H9 (cell line): ENCODE measurements around the gene GFPT2. TPM values are rescaled to one million over a fixed set of nuclear protein-coding genes. Genes with fewer than 3 reads are reported as not detected.

Experiments used
- DNase-seq: peaks from one replicate; pipeline ENCODE4 v3.0.0-alpha.2; 2017
- H2AFZ ChIP-seq: one replicate; pipeline ENCODE4 v1.6.1; 2013; ENCODE audit warnings: mild to moderate bottlenecking, low read length, control low read depth, moderate library complexity
- H2AK5ac ChIP-seq: 2 replicates; pipeline ENCODE4 v1.6.1; 2013; ENCODE audit warnings: low read length, control low read depth, mixed read lengths; ENCODE audit not compliant: insufficient read length
- H2BK120ac ChIP-seq: one replicate; pipeline ENCODE4 v1.6.1; 2013; ENCODE audit warnings: low read depth, mild to moderate bottlenecking, low read length, control low read depth, inconsistent platforms; ENCODE audit not compliant: poor library complexity, severe bottlenecking
- H2BK12ac ChIP-seq: 2 replicates; pipeline ENCODE4 v1.6.1; 2013; ENCODE audit warnings: low read length, control low read depth, mixed read lengths, low read depth; ENCODE audit not compliant: insufficient read length
- H2BK15ac ChIP-seq: 2 replicates; pipeline ENCODE4 v1.6.1; 2013; ENCODE audit warnings: low read depth, low read length, control low read depth
- H2BK20ac ChIP-seq: one replicate; pipeline ENCODE4 v1.6.1; 2013; ENCODE audit warnings: low read depth, mild to moderate bottlenecking, low read length, control low read depth, inconsistent platforms; ENCODE audit not compliant: poor library complexity, severe bottlenecking
- H2BK5ac ChIP-seq: 2 replicates; pipeline ENCODE4 v1.6.1; 2013; ENCODE audit warnings: low read length, control low read depth, mixed read lengths; ENCODE audit not compliant: insufficient read length
- H3K14ac ChIP-seq: 2 replicates; pipeline ENCODE4 v1.6.1; 2013; ENCODE audit warnings: low read length, control low read depth; ENCODE audit not compliant: insufficient read depth
- H3K18ac ChIP-seq: 2 replicates; pipeline ENCODE4 v1.6.1; 2013; ENCODE audit warnings: low read depth, mild to moderate bottlenecking, mixed read lengths, low read length, control low read depth; ENCODE audit not compliant: insufficient read length
- H3K23ac ChIP-seq: 2 replicates; pipeline ENCODE4 v1.6.1; 2013; ENCODE audit warnings: low read length, control low read depth, mixed read lengths, low read depth; ENCODE audit not compliant: insufficient read length
- H3K23me2 ChIP-seq: 2 replicates; pipeline ENCODE4 v1.6.1; 2013; ENCODE audit warnings: low read depth, mild to moderate bottlenecking, mixed read lengths, low read length, control low read depth; ENCODE audit not compliant: insufficient read length, poor library complexity, severe bottlenecking
- H3K27ac ChIP-seq: 2 replicates; pipeline ENCODE4 v1.5.1; 2013; ENCODE audit warnings: low read length, control low read depth, mixed read lengths, low read depth; ENCODE audit not compliant: insufficient read length
- H3K27me3 ChIP-seq: 2 replicates; pipeline ENCODE4 v1.6.1; 2013; ENCODE audit warnings: low read length, control low read depth, inconsistent platforms; ENCODE audit not compliant: insufficient read depth
- H3K4ac ChIP-seq: 2 replicates; pipeline ENCODE4 v1.6.1; 2013; ENCODE audit warnings: low read depth, mild to moderate bottlenecking, control low read depth, inconsistent platforms, low read length, moderate library complexity
- H3K4me1 ChIP-seq: 2 replicates; pipeline ENCODE4 v1.6.1; 2013; ENCODE audit warnings: low read length, control low read depth, inconsistent platforms; ENCODE audit not compliant: insufficient read depth
- H3K4me2 ChIP-seq: 2 replicates; pipeline ENCODE4 v1.6.1; 2013; ENCODE audit warnings: low read length, control low read depth, mixed read lengths; ENCODE audit not compliant: insufficient read length, insufficient read depth
- H3K56ac ChIP-seq: 2 replicates; pipeline ENCODE4 v1.6.1; 2013; ENCODE audit warnings: low read depth, mild to moderate bottlenecking, mixed read lengths, low read length, control low read depth; ENCODE audit not compliant: insufficient read length
- H3K79me1 ChIP-seq: 2 replicates; pipeline ENCODE4 v1.6.1; 2013; ENCODE audit warnings: low read depth, mild to moderate bottlenecking, moderate library complexity, low read length, control low read depth, inconsistent platforms; ENCODE audit not compliant: insufficient read depth, poor library complexity, severe bottlenecking
- H3K79me2 ChIP-seq: 2 replicates; pipeline ENCODE4 v1.6.1; 2013; ENCODE audit warnings: low read length, control low read depth, inconsistent platforms; ENCODE audit not compliant: insufficient read depth
- H3K9ac ChIP-seq: 2 replicates; pipeline ENCODE4 v1.6.1; 2013; ENCODE audit warnings: low read length, control low read depth, mixed read lengths; ENCODE audit not compliant: insufficient read length; ENCODE audit errors: extremely low read depth
- H3K9me3 ChIP-seq: one replicate; pipeline ENCODE4 v1.6.1; 2013; ENCODE audit warnings: low read depth, low read length, inconsistent platforms; ENCODE audit not compliant: control insufficient read depth
- H3T11ph ChIP-seq: one replicate; pipeline ENCODE4 v1.6.1; 2013; ENCODE audit warnings: mild to moderate bottlenecking, low read length, control low read depth, inconsistent platforms
- H4K20me1 ChIP-seq: one replicate; pipeline ENCODE4 v1.6.1; 2013; ENCODE audit not compliant: control insufficient read depth, insufficient read length, insufficient read depth
- H4K5ac ChIP-seq: 2 replicates; pipeline ENCODE4 v1.6.1; 2013; ENCODE audit warnings: low read depth, mild to moderate bottlenecking, mixed read lengths, low read length, control low read depth; ENCODE audit not compliant: insufficient read length
- H4K8ac ChIP-seq: replicated peaks from 2 replicates; pipeline ENCODE4 v1.6.1; 2013; ENCODE audit warnings: low read length, control low read depth, mixed read lengths, low read depth; ENCODE audit not compliant: insufficient read length
- H4K91ac ChIP-seq: 2 replicates; pipeline ENCODE4 v1.6.1; 2013; ENCODE audit warnings: low read depth, mild to moderate bottlenecking, moderate library complexity, mixed read lengths, low read length, control low read depth; ENCODE audit not compliant: insufficient read length
- H3K27ac Mint-ChIP-seq, 3 experiments: 2 replicates in 2 of 3; 3 replicates in 1 of 3; pipeline ENCODE4 v1.8.0; 2020 to 2021; ENCODE audit warnings: mixed read lengths in 3 of 3, mild to moderate bottlenecking in 1 of 3, moderate library complexity in 1 of 3
- H3K27me3 Mint-ChIP-seq: 2 replicates; pipeline ENCODE4 v1.8.0; 2021; ENCODE audit warnings: low read depth, mild to moderate bottlenecking, moderate library complexity, mixed read lengths
- H3K36me3 Mint-ChIP-seq, 3 experiments: 2 replicates in 2 of 3; 3 replicates in 1 of 3; pipeline ENCODE4 v1.8.0; 2020 to 2021; ENCODE audit warnings: low read depth in 3 of 3, mixed read lengths in 3 of 3; ENCODE audit not compliant: insufficient read depth in 1 of 3
- H3K4me1 Mint-ChIP-seq, 2 experiments: 2 replicates each; pipeline ENCODE4 v1.8.0; 2020; ENCODE audit warnings: mixed read lengths in 2 of 2
- H3K4me3 Mint-ChIP-seq, 2 experiments: 2 replicates in 1 of 2; 3 replicates in 1 of 2; pipeline ENCODE4 v1.8.0; 2020 to 2021; ENCODE audit warnings: mild to moderate bottlenecking in 2 of 2, mixed read lengths in 2 of 2, moderate library complexity in 1 of 2
- H3K9me3 Mint-ChIP-seq, 2 experiments: 2 replicates in 1 of 2; 3 replicates in 1 of 2; pipeline ENCODE4 v1.8.0; 2020; ENCODE audit warnings: mild to moderate bottlenecking in 2 of 2, mixed read lengths in 2 of 2, moderate library complexity in 1 of 2
- WGBS: extraction: QIAGEN DNeasy Blood & Tissue Kit; methylation state at CpG from one replicate; pipeline ENCODE4 v1.1.7; 2013; ENCODE audit warnings: missing lambda C conversion rate, low lambda C conversion rate, mixed read lengths; ENCODE audit not compliant: insufficient read length; ENCODE audit errors: extremely low coverage; 5-methylcytosine and 5-hydroxymethylcytosine counted together
- total RNA-seq: library from RNA; stranded (reverse); gene quantifications from 2 replicates; pipeline ENCODE4 v1.2.1, GENCODE V29; 2021
- TF ChIP-seq, protein P1 (sequence below): fragments of 200-600 bp; sonication (generic); conservative IDR thresholded peaks from 3 replicates; pipeline ENCODE4 v1.8.0; 2021; ENCODE audit warnings: antibody characterized with exemption, mild to moderate bottlenecking

Gene GFPT2
- total RNA-seq, 1 experiment from 2014 or later: 89.8 TPM

DNA sequence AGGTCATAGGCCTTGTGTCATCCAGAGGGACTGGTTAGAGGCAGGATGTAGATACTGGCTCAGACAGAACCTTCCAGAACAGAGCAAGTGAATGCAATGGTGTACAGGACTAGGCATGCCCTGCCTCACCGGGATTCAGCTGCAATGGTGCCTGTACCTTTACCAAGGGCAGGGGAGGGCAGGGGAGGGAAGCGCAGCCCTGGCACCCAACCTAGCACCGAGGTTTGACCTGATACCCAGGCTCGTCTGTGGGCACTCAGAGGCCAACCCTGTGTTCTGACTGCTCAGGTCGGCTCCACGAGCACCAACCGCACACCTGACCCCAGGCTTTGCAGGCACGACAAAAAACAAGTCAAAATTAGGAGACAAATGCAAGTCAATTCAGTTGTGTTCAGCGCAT, 47.3 kb upstream of the GFPT2 start:
- no peaks in the 10 kb centered on the region for H4K20me1 ChIP-seq
- H2BK12ac ChIP-seq: no peak overlapping the region
- H3T11ph ChIP-seq: no peak overlapping the region
- no peak overlapping the region for H4K8ac ChIP-seq
- H2BK120ac ChIP-seq: no peak overlapping the region
- no peak overlapping the region for H4K91ac ChIP-seq
- H3K18ac ChIP-seq: no peak overlapping the region
- H3K4me2 ChIP-seq: no peak overlapping the region
- no peak overlapping the region for H3K56ac ChIP-seq
- H3K4me1 ChIP-seq: no peaks in the 10 kb centered on the region
- Mint-ChIP-seq H3K27me3 (peaks cover 4% of the 10 kb centered on the region), H3K4me1 (no peaks in the 10 kb centered on the region), H3K36me3 (peaks cover 0 to 12% (median 0%) of the 10 kb centered on the region in 3 experiments; a peak in 2 of 7 replicates), H3K27ac (no peak overlapping the region; a peak in 1 of 7 replicates), H3K9me3 (peaks cover 12 to 13% of the 10 kb centered on the region in 2 experiments; a peak in 4 of 5 replicates), H3K4me3 (no peak overlapping the region)
- no peak overlapping the region for H2AFZ ChIP-seq
- no CpG with 5 or more reads among the region's 9 CpGs for WGBS
- no peak overlapping the region for H3K4ac ChIP-seq
- TF ChIP-seq, protein P1, sequence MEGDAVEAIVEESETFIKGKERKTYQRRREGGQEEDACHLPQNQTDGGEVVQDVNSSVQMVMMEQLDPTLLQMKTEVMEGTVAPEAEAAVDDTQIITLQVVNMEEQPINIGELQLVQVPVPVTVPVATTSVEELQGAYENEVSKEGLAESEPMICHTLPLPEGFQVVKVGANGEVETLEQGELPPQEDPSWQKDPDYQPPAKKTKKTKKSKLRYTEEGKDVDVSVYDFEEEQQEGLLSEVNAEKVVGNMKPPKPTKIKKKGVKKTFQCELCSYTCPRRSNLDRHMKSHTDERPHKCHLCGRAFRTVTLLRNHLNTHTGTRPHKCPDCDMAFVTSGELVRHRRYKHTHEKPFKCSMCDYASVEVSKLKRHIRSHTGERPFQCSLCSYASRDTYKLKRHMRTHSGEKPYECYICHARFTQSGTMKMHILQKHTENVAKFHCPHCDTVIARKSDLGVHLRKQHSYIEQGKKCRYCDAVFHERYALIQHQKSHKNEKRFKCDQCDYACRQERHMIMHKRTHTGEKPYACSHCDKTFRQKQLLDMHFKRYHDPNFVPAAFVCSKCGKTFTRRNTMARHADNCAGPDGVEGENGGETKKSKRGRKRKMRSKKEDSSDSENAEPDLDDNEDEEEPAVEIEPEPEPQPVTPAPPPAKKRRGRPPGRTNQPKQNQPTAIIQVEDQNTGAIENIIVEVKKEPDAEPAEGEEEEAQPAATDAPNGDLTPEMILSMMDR: no peak
- no peak overlapping the region for H2BK15ac ChIP-seq
- H4K5ac ChIP-seq: no peak overlapping the region
- no peak overlapping the region for H3K23ac ChIP-seq
- no peaks in the 10 kb centered on the region for H3K27me3 ChIP-seq
- no peak overlapping the region for H3K9ac ChIP-seq
- no peak overlapping the region for H3K14ac ChIP-seq
- H2BK5ac ChIP-seq: no peak overlapping the region
- no peaks in the 10 kb centered on the region for H3K79me2 ChIP-seq
- H2AK5ac ChIP-seq: no peak overlapping the region
- no peak overlapping the region for H3K27ac ChIP-seq
- no peaks in the 10 kb centered on the region for H3K79me1 ChIP-seq
- H2BK20ac ChIP-seq: no peak overlapping the region
- H3K23me2 ChIP-seq: no peaks in the 10 kb centered on the region
- no peak for DNase-seq
- H3K9me3 ChIP-seq: no peaks in the 10 kb centered on the region
